RWPE1 (cell line): ENCODE data around the gene SLC49A3.
"Not testable (repeated sequence)": the region's sequence is repeated elsewhere in the genome, so short reads cannot be mapped to it uniquely, and the experiment has no call there.

Source experiments
- CTCF ChIA-PET: fragments of 350-600 bp; sonication (Branson Sonifier 250); formaldehyde crosslinking; extraction: SDS; loops from one replicate; lab custom pipeline; 2021; lab: Yijun Ruan, JAX
- POLR2A ChIA-PET: fragments of 400-600 bp; formaldehyde crosslinking; extraction: SDS; loops from one replicate; lab custom pipeline; 2020; ENCODE audit warnings: antibody characterized with exemption; ENCODE audit not compliant: low non-redundant PET; lab: Yijun Ruan, JAX
- DNase-seq: peaks from one replicate; pipeline ENCODE4 v3.0.0; 2012; ENCODE audit warnings: low spot score
- H3K27ac ChIP-seq: fragments of 450-650 bp; 2 replicates; pipeline ENCODE4 v1.5.1; 2017
- CTCF ChIP-seq: fragments of 450-650 bp; conservative IDR thresholded peaks from 2 replicates; pipeline ENCODE4 v1.5.1; 2017; ENCODE audit warnings: low read depth, mild to moderate bottlenecking

Gene SLC49A3

GRCh38 chr4:688854-689681 lies at the start of gene SLC49A3:
TSS of gene SLC49A3 (minus strand) at chr4:689151. CDS start at chr4:689127, 24 bp downstream.
- no peak for DNase-seq
- H3K27ac ChIP-seq: peak within 1 kb of the TSS; percentile 77
- ChIA-PET CTCF (no interaction called here), POLR2A (no interaction called here)
- no peak for TF ChIP-seq CTCF

- POLR2A ChIA-PET, H3K27ac ChIP-seq, CTCF ChIA-PET, DNase-seq: not testable (repeated sequence)
Measured at GRCh38 chr4:736561-736960, 47.6 kb upstream of the SLC49A3 start.

- POLR2A ChIA-PET: no interaction called here
- no peak for TF ChIP-seq CTCF
- DNase-seq: no peak
- no peak overlapping the region for H3K27ac ChIP-seq
- CTCF ChIA-PET: no interaction called here
Measured at GRCh38 chr4:735583-735982, 46.6 kb upstream of the SLC49A3 start.

GRCh38 chr4:734951-735350 lies 46.0 kb upstream of the SLC49A3 start:
- no peak for DNase-seq
- ChIA-PET POLR2A (no interaction called here), CTCF (no interaction called here)
- no peak for TF ChIP-seq CTCF
- no peak overlapping the region for H3K27ac ChIP-seq

- H3K27ac ChIP-seq: no peak overlapping the region
- no peak for DNase-seq
- POLR2A ChIA-PET: no interaction called here
- no peak for TF ChIP-seq CTCF
- CTCF ChIA-PET: no interaction called here
Measured at GRCh38 chr4:734075-734474, 45.1 kb upstream of the SLC49A3 start.

- ChIA-PET CTCF (interaction anchor here (0.5 kb wide), 1 partner anchor 9 kb away, joined by 3 read pairs; no protein-coding TSS in a partner anchor), POLR2A (no interaction called here)
- TF ChIP-seq CTCF: no peak
- DNase-seq: no peak
- H3K27ac ChIP-seq: no peak overlapping the region
Measured at GRCh38 chr4:733631-733980, 44.7 kb upstream of the SLC49A3 start.

- POLR2A ChIA-PET: no interaction called here
- DNase-seq: no peak
- peak overlapping the region; percentile 50 for H3K27ac ChIP-seq
- CTCF ChIA-PET: interaction anchor here (0.5 kb wide), 1 partner anchor 9 kb away, joined by 3 read pairs; no protein-coding TSS in a partner anchor
- TF ChIP-seq CTCF: no peak
Measured at GRCh38 chr4:732911-733630, 44.1 kb upstream of the SLC49A3 start.
